Measurements from ENCODE around the gene ADAM19.

- TF ChIP-seq, protein P1, sequence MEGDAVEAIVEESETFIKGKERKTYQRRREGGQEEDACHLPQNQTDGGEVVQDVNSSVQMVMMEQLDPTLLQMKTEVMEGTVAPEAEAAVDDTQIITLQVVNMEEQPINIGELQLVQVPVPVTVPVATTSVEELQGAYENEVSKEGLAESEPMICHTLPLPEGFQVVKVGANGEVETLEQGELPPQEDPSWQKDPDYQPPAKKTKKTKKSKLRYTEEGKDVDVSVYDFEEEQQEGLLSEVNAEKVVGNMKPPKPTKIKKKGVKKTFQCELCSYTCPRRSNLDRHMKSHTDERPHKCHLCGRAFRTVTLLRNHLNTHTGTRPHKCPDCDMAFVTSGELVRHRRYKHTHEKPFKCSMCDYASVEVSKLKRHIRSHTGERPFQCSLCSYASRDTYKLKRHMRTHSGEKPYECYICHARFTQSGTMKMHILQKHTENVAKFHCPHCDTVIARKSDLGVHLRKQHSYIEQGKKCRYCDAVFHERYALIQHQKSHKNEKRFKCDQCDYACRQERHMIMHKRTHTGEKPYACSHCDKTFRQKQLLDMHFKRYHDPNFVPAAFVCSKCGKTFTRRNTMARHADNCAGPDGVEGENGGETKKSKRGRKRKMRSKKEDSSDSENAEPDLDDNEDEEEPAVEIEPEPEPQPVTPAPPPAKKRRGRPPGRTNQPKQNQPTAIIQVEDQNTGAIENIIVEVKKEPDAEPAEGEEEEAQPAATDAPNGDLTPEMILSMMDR (conservative IDR thresholded peaks at IDR 0.05; ENCODE audit: low read length): no peak
- no peak for TF ChIP-seq EZH2phosphoT487 (IDR thresholded peaks at IDR 0.05; ENCODE audit: borderline replicate concordance)
These were observed 35.4 kb upstream of the ADAM19 start for GRCh38 chr5:157610990-157611389.

Measured in Loucy (cell line).